ENCODE data around the gene KCNB1.

Gene KCNB1

GRCh38 chr20:49479785-49480184 is 2.7 kb downstream of the KCNB1 start:
- TF ChIP-seq ZFX (IDR thresholded peaks at IDR 0.05) = no peak
- TF ChIP-seq CTCF (conservative IDR thresholded peaks at IDR 0.05) = no peak
- H3K27ac ChIP-seq = no peak overlapping the region

GRCh38 chr20:49478754-49479689 is 3.4 kb downstream of the KCNB1 start:
- H3K27ac ChIP-seq = no peak overlapping the region
- TF ChIP-seq ZFX (IDR thresholded peaks at IDR 0.05) = no peak
- no peak for TF ChIP-seq CTCF (conservative IDR thresholded peaks at IDR 0.05)

GRCh38 chr20:49478266-49478665 is 4.2 kb downstream of the KCNB1 start:
- TF ChIP-seq ZFX (IDR thresholded peaks at IDR 0.05) (no peak), CTCF (conservative IDR thresholded peaks at IDR 0.05) (no peak)
- no peak overlapping the region for H3K27ac ChIP-seq

GRCh38 chr20:49477200-49477599 is 5.3 kb downstream of the KCNB1 start:
- TF ChIP-seq CTCF (conservative IDR thresholded peaks at IDR 0.05) = no peak
- no peak overlapping the region for H3K27ac ChIP-seq

GRCh38 chr20:49476016-49476355 is 6.5 kb downstream of the KCNB1 start:
- H3K27ac ChIP-seq = no peak overlapping the region
- TF ChIP-seq ZFX (IDR thresholded peaks at IDR 0.05) (no peak), CTCF (conservative IDR thresholded peaks at IDR 0.05) (no peak)

GRCh38 chr20:49475292-49476015 is 7.0 kb downstream of the KCNB1 start:
- TF ChIP-seq ZFX (IDR thresholded peaks at IDR 0.05) = no peak
- TF ChIP-seq CTCF (conservative IDR thresholded peaks at IDR 0.05) = no peak
- H3K27ac ChIP-seq = no peak overlapping the region

GRCh38 chr20:49471397-49471796 is 11.1 kb downstream of the KCNB1 start:
- H3K27ac ChIP-seq = no peak overlapping the region
- no peak for TF ChIP-seq CTCF (conservative IDR thresholded peaks at IDR 0.05)
- no peak; the same call in 1 of the 2 replicates for TF ChIP-seq ZFX (IDR thresholded peaks at IDR 0.05)
